ENCODE measurements around the gene LTN1.
A peak's percentile ranks its signal among the peaks of the same experiment; 100 is the strongest.

The LTN1 gene

DNA sequence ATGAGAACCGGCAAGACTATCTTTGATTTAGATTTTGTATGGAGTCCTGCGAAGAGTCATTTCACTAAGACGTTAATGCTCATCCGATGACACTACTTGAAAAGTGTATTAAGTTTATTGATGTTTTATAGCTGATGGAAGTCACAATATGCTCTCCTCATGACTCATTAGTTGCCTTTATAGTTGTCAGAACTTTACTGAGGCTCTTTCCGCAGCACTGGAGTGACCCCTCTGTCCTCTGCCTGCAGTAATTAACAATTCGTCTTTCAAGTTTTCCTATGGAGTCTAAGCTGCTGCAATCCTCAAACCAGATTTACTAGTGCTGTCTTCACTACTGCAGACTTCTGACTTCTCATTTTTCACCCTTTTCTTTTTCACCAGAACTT is 32.6 kb upstream of the LTN1 start:
- peak overlapping the region; percentile 87 for H3K4me2 ChIP-seq (ENCODE audit: low read depth, low read length, poor library complexity, severe bottlenecking)
- H3K9ac ChIP-seq (ENCODE audit: low read length): peak overlapping the region; percentile 71
- H3K27me3 ChIP-seq (ENCODE audit: low read length): no peaks in the 10 kb centered on the region
- peak overlapping the region; percentile 81 for H3K4me3 ChIP-seq (ENCODE audit: insufficient read depth, low read length, poor library complexity, severe bottlenecking)
- H3K36me3 ChIP-seq (ENCODE audit: low read length): peaks cover 9% of the 10 kb centered on the region
- no peaks in the 10 kb centered on the region for H3K9me3 ChIP-seq (ENCODE audit: insufficient read depth, low read length)
- peak overlapping the region; percentile 78; the same call in 1 of the 2 replicates for H3K27ac ChIP-seq (ENCODE audit: low read depth, low read length)
- H3K79me2 ChIP-seq (ENCODE audit: insufficient read depth, low read length): peaks cover 42% of the 10 kb centered on the region
- peaks cover 7% of the 10 kb centered on the region; the same call in 1 of the 2 replicates for H4K20me1 ChIP-seq (ENCODE audit: low read depth, low read length)
- peaks cover 18% of the 10 kb centered on the region for H3F3A ChIP-seq (ENCODE audit: insufficient read depth)
- TF ChIP-seq EZH2phosphoT487 (conservative IDR thresholded peaks at IDR 0.05; ENCODE audit: low read length): no peak
- TF ChIP-seq, protein P1, sequence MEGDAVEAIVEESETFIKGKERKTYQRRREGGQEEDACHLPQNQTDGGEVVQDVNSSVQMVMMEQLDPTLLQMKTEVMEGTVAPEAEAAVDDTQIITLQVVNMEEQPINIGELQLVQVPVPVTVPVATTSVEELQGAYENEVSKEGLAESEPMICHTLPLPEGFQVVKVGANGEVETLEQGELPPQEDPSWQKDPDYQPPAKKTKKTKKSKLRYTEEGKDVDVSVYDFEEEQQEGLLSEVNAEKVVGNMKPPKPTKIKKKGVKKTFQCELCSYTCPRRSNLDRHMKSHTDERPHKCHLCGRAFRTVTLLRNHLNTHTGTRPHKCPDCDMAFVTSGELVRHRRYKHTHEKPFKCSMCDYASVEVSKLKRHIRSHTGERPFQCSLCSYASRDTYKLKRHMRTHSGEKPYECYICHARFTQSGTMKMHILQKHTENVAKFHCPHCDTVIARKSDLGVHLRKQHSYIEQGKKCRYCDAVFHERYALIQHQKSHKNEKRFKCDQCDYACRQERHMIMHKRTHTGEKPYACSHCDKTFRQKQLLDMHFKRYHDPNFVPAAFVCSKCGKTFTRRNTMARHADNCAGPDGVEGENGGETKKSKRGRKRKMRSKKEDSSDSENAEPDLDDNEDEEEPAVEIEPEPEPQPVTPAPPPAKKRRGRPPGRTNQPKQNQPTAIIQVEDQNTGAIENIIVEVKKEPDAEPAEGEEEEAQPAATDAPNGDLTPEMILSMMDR (IDR thresholded peaks at IDR 0.05; ENCODE audit: insufficient read depth, low read length, poor library complexity, severe bottlenecking): no peak
- no peaks in the 10 kb centered on the region for H3K9me2 ChIP-seq (replicated peaks; ENCODE audit: insufficient read depth, low read length)
- H2AFZ ChIP-seq (ENCODE audit: low read depth, low read length, severe bottlenecking): peak overlapping the region; percentile 3

DNA sequence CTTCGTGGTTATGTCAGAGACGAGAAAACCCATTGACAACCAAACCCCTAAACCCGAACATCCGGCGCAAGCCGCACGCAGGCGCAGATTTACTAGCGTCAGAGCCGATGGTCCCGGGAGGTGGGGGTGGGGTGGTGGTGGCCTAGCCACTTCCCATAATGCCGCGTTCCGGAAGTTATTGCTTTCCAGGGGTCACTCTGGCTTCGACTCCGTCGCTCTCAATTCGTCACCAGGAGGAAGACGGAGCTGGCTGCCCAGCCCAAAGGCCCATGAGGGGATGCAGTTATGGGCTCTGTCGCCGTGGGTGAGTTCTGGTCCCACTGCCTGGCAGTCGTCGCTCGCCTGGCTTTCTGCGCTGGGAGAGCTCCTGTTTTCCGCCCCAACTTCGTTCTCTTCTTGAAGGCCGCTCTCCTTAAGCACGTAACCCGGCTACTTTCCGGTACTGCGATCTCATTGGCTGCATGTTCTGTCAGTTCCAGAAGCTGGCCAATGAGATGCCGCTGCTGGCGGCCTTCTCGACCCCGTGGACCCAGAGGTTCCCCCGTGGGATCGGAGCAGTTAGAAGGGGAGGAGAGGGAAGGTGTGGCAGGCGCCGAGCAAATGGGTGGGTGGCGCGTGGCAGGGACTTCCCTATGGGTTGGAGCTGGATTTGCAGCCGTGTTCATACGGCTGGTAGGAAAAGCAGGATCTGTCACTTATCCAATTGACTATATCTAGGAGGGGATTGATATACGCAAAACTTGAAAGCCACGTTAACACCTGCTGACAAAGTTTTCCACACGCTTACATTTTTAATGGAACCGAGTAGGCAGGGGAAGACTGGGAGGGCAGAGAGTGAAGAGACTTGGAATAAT is 32.0 kb upstream of the LTN1 start, which contains the start of gene USP16:
Gene USP16, plus strand, starts transcription at position 195 of the 854 bp plus-strand sequence. CDS start 3,246 bp downstream, outside the sequence.
- TF ChIP-seq, protein P1 (IDR thresholded peaks at IDR 0.05; ENCODE audit: insufficient read depth, low read length, poor library complexity, severe bottlenecking): no peak
- no peak for TF ChIP-seq EZH2phosphoT487 (conservative IDR thresholded peaks at IDR 0.05; ENCODE audit: low read length)
- Histone ChIP-seq H3K9ac (ENCODE audit: low read length) (peak within 1 kb of the TSS; percentile 71), H3K4me2 (ENCODE audit: low read depth, low read length, poor library complexity, severe bottlenecking) (peak within 1 kb of the TSS; percentile 87), H3F3A (ENCODE audit: insufficient read depth) (peaks cover 24% of the 10 kb centered on the region), H3K9me2 (replicated peaks; ENCODE audit: insufficient read depth, low read length) (no peaks in the 10 kb centered on the region), H3K79me2 (ENCODE audit: insufficient read depth, low read length) (peaks cover 45% of the 10 kb centered on the region), H3K4me3 (ENCODE audit: insufficient read depth, low read length, poor library complexity, severe bottlenecking) (peak within 1 kb of the TSS; percentile 81), H2AFZ (ENCODE audit: low read depth, low read length, severe bottlenecking) (peak within 1 kb of the TSS; percentile 68), H3K27me3 (ENCODE audit: low read length) (no peaks in the 10 kb centered on the region), H3K9me3 (ENCODE audit: insufficient read depth, low read length) (no peaks in the 10 kb centered on the region), H3K27ac (ENCODE audit: low read depth, low read length) (peak within 1 kb of the TSS; percentile 78), H4K20me1 (ENCODE audit: low read depth, low read length) (peaks cover 7% of the 10 kb centered on the region; the same call in 1 of the 2 replicates), H3K36me3 (ENCODE audit: low read length) (peaks cover 7% of the 10 kb centered on the region; the same call in 1 of the 2 replicates)

DNA sequence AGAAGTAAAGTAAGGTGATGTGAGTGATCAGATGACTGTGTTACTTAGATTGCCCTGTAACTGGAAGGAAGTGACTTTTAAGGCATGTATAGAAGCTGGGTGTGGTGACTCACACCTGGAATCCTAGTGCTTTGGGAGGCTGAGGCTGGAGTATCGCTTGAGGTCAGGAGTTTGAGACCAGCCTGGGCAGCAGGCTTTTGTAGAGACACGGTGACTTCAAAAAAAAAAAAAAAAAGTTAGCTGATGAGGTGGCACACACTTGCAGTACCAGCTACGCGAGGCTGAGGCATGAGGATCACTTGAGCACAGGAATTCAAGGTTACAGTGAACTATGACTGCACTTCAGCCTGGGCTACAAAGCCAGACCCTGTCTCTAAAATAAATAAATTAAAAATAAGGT is 29.5 kb upstream of the LTN1 start:
- no peaks in the 10 kb centered on the region for H3K9me2 ChIP-seq (replicated peaks; ENCODE audit: insufficient read depth, low read length)
- H3K27me3 ChIP-seq (ENCODE audit: low read length): no peaks in the 10 kb centered on the region
- H4K20me1 ChIP-seq (ENCODE audit: low read depth, low read length): 0 out of 2 replicates have a peak, but pooled peaks cover 6% of the 10 kb centered on the region
- no peak overlapping the region for H3K4me3 ChIP-seq (ENCODE audit: insufficient read depth, low read length, poor library complexity, severe bottlenecking)
- no peak overlapping the region for H3K9ac ChIP-seq (ENCODE audit: low read length)
- no peak overlapping the region for H2AFZ ChIP-seq (ENCODE audit: low read depth, low read length, severe bottlenecking)
- H3K9me3 ChIP-seq (ENCODE audit: insufficient read depth, low read length): no peaks in the 10 kb centered on the region
- peaks cover 52% of the 10 kb centered on the region for H3K79me2 ChIP-seq (ENCODE audit: insufficient read depth, low read length)
- H3F3A ChIP-seq (ENCODE audit: insufficient read depth): peaks cover 25% of the 10 kb centered on the region
- TF ChIP-seq, protein P1 (IDR thresholded peaks at IDR 0.05; ENCODE audit: insufficient read depth, low read length, poor library complexity, severe bottlenecking): no peak
- no peak for TF ChIP-seq EZH2phosphoT487 (conservative IDR thresholded peaks at IDR 0.05; ENCODE audit: low read length)
- no peak overlapping the region for H3K27ac ChIP-seq (ENCODE audit: low read depth, low read length)
- no peak overlapping the region for H3K4me2 ChIP-seq (ENCODE audit: low read depth, low read length, poor library complexity, severe bottlenecking)
- peaks cover 3% of the 10 kb centered on the region; the same call in 1 of the 2 replicates for H3K36me3 ChIP-seq (ENCODE audit: low read length)

Measured in SU-DHL-6 (cell line).